Kidney (tissue), 14 donors: Measurements from ENCODE around the gene SPHK1. TPM values are rescaled to one million over a fixed set of nuclear protein-coding genes. Genes with fewer than 3 reads are reported as not detected.

Source experiments
- DNase-seq, 5 donors: peaks; one replicate each; pipeline ENCODE4 v3.0.0-alpha.2; 2013 to 2020
- FAIRE-seq: peaks from 2 replicates; lab custom pipeline; 2012; peaks lifted over from hg19 to GRCh38; lab: Jason Lieb, UNC
- H3K27ac ChIP-seq, 2 donors: one replicate each; pipeline ENCODE4 v1.7.0; 2013; ENCODE audit warnings: low read depth in 2 of 2, low read length in 2 of 2, inconsistent platforms in 1 of 2
- H3K27me3 ChIP-seq: one replicate; pipeline ENCODE4 v1.7.1; 2013; ENCODE audit warnings: low read length, inconsistent platforms; ENCODE audit not compliant: control insufficient read depth, insufficient read depth
- H3K36me3 ChIP-seq, 3 donors: one replicate each; pipeline versions ENCODE4 v1.7.0 to v1.7.1; 2013; ENCODE audit warnings: low read length in 3 of 3, control low read depth in 1 of 3, inconsistent platforms in 1 of 3; ENCODE audit not compliant: insufficient read depth in 3 of 3, control insufficient read depth in 2 of 3
- H3K4me1 ChIP-seq, 3 donors: one replicate each; pipeline versions ENCODE4 v1.7.0 to v1.7.1; 2013; ENCODE audit warnings: low read length in 3 of 3, inconsistent platforms in 1 of 3, low read depth in 1 of 3; ENCODE audit not compliant: control insufficient read depth in 2 of 3, insufficient read depth in 2 of 3
- H3K4me3 ChIP-seq, 3 donors: one replicate each; pipeline versions ENCODE4 v1.7.0 to v1.8.1; 2013; ENCODE audit warnings: low read length in 3 of 3, control low read depth in 1 of 3, inconsistent platforms in 1 of 3
- H3K9ac ChIP-seq, 3 donors: one replicate each; pipeline versions ENCODE4 v1.7.0 to v1.7.1; 2013; ENCODE audit warnings: low read length in 3 of 3, control low read depth in 1 of 3, inconsistent platforms in 1 of 3
- H3K9me3 ChIP-seq, 3 donors: one replicate each; pipeline versions ENCODE4 v1.7.0 to v1.7.1; 2013; ENCODE audit warnings: low read length in 3 of 3, control low read depth in 1 of 3, inconsistent platforms in 1 of 3; ENCODE audit not compliant: control insufficient read depth in 2 of 3, insufficient read depth in 1 of 3
- CTCF ChIP-seq: IDR thresholded peaks from 3 replicates; pipeline ENCODE4 v1.5.1; 2012; ENCODE audit warnings: mild to moderate bottlenecking, moderate library complexity, borderline replicate concordance; ENCODE audit not compliant: insufficient read depth; ENCODE audit errors: extremely low read depth
- intact Hi-C: fragments of 100-400 bp; cut with DNase I; formaldehyde crosslinking; loops from one replicate; pipeline ENCODE4 v1.11.1; 2022
- polyA plus RNA-seq: library from polyadenylated mRNA; stranded (reverse); fragments of 350-450 nt; fragmentation: Illumina TruSeq; extraction: RNeasy Lipid Tissue Mini Kit (QIAGEN cat#74804); gene quantifications from one replicate; pipeline ENCODE4 v1.2.3, GENCODE V29; 2014; ENCODE audit warnings: low read depth, low replicate concordance; ENCODE audit not compliant: insufficient read depth
- total RNA-seq: library from RNA; stranded (reverse); fragmentation: NEBNext Ultra II Directional; extraction: Animal tissue kit (Norgen Biotek cat#: 25700); gene quantifications from one replicate; pipeline ENCODE4 v1.2.1, GENCODE V29; 2021
- donor health status: control.
- donor health status: control.
- donor health status: control.
- donor health status: control.
- donor health status: control.
- donor health status: DM: yes; HTN: yes; CAD: no.
- donor health status: Normal renal cell carcinoma (clear cell type).

Gene SPHK1
- total and polyA plus RNA-seq, 2 donors from 2014 or later = 1.5 to 10.4 TPM

- peaks cover 0 to 16% (median 4%) of the 10 kb centered on the region in 3 donors for H3K4me1 ChIP-seq
- no peak overlapping the region for H3K27ac ChIP-seq
- H3K9me3 ChIP-seq = no peaks in the 10 kb centered on the region
- no peak overlapping the region for H3K4me3 ChIP-seq
- no peak overlapping the region for H3K9ac ChIP-seq
- TF ChIP-seq CTCF = no peak
- no peaks in the 10 kb centered on the region for H3K36me3 ChIP-seq
- intact Hi-C loops = no loop called here
- FAIRE-seq = no peak
- no peaks in the 10 kb centered on the region for H3K27me3 ChIP-seq
- no peak for DNase-seq
These were observed 38.0 kb downstream of the SPHK1 start for GRCh38 chr17:76422406-76422805.

GRCh38 chr17:76422860-76423259 lies 38.5 kb downstream of the SPHK1 start:
- TF ChIP-seq CTCF = no peak
- no peak for FAIRE-seq
- no peaks in the 10 kb centered on the region for H3K27me3 ChIP-seq
- no peaks in the 10 kb centered on the region for H3K36me3 ChIP-seq
- no peak for DNase-seq
- H3K4me3 ChIP-seq = no peak overlapping the region
- intact Hi-C loops = no loop called here
- H3K27ac ChIP-seq = no peak overlapping the region
- no peaks in the 10 kb centered on the region for H3K9me3 ChIP-seq
- H3K9ac ChIP-seq = no peak overlapping the region
- H3K4me1 ChIP-seq = peaks cover 0 to 19% (median 7%) of the 10 kb centered on the region in 3 donors

GRCh38 chr17:76426853-76427252 lies 42.4 kb downstream of the SPHK1 start:
- intact Hi-C loops = no loop called here
- FAIRE-seq = no peak
- Histone ChIP-seq H3K27ac (peak overlapping the region in 1 of 2 donors; percentile 3), H3K9me3 (no peaks in the 10 kb centered on the region), H3K27me3 (no peaks in the 10 kb centered on the region), H3K36me3 (no peaks in the 10 kb centered on the region), H3K4me1 (peaks cover 0 to 8% (median 5%) of the 10 kb centered on the region in 3 donors), H3K9ac (no peak overlapping the region), H3K4me3 (no peak overlapping the region)
- no peak for TF ChIP-seq CTCF
- no peak for DNase-seq

GRCh38 chr17:76427501-76428231 lies 43.3 kb downstream of the SPHK1 start:
- no peaks in the 10 kb centered on the region for H3K36me3 ChIP-seq
- TF ChIP-seq CTCF = no peak
- H3K4me1 ChIP-seq = peaks cover 0 to 8% (median 5%) of the 10 kb centered on the region in 3 donors
- FAIRE-seq (no peak), DNase-seq (peak in 1 of 5 donors; percentile 34)
- H3K9ac ChIP-seq = peak overlapping the region in 1 of 3 donors; percentile 4
- intact Hi-C loops = no loop called here
- H3K27ac ChIP-seq = peak overlapping the region; percentile 45 to 66
- H3K9me3 ChIP-seq = no peaks in the 10 kb centered on the region
- peak overlapping the region in 1 of 3 donors; percentile 7 for H3K4me3 ChIP-seq
- H3K27me3 ChIP-seq = no peaks in the 10 kb centered on the region
